GM12874 (cell line): ENCODE measurements around the gene CA12.

ENCODE experiments used
- TF ChIP-seq, protein P1 (sequence below): IDR thresholded peaks from 2 replicates; pipeline ENCODE4 v1.5.1; 2011; ENCODE audit warnings: low read depth, mild to moderate bottlenecking, control low read depth, low read length, moderate library complexity; ENCODE audit not compliant: insufficient read depth

Gene CA12

DNA sequence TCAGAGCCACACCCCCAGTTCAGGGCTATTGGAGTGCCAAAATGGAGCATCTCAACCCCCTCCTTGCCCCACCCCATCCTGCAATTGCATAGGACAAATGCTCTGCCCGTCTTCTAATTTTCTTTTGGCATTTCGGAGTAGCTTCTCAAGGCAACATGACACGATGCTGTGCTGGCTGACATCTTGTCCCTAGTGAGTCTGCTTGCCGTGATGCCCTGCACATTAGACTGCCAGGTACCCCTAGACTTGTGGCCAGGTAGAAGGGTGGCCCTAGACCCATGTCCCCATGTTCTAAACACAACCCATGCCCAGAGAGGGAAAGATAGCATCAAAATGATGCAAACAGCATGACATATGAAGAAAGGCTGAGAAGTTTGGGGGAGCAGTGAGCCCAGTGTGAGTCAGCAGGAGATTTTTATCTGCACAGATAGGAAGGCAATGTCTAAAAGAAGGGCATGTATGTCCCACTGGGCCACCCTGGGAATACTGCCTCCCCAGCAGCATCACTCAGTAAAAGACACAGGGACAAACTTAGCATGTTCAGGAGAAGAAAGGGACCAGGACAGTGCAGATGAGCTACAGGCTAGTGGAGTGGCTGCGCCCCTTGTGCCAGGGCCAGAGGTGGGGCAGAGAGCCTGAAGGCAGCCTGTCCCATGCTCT lies 36.8 kb downstream of the CA12 start:
- TF ChIP-seq, protein P1, sequence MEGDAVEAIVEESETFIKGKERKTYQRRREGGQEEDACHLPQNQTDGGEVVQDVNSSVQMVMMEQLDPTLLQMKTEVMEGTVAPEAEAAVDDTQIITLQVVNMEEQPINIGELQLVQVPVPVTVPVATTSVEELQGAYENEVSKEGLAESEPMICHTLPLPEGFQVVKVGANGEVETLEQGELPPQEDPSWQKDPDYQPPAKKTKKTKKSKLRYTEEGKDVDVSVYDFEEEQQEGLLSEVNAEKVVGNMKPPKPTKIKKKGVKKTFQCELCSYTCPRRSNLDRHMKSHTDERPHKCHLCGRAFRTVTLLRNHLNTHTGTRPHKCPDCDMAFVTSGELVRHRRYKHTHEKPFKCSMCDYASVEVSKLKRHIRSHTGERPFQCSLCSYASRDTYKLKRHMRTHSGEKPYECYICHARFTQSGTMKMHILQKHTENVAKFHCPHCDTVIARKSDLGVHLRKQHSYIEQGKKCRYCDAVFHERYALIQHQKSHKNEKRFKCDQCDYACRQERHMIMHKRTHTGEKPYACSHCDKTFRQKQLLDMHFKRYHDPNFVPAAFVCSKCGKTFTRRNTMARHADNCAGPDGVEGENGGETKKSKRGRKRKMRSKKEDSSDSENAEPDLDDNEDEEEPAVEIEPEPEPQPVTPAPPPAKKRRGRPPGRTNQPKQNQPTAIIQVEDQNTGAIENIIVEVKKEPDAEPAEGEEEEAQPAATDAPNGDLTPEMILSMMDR, result no peak

DNA sequence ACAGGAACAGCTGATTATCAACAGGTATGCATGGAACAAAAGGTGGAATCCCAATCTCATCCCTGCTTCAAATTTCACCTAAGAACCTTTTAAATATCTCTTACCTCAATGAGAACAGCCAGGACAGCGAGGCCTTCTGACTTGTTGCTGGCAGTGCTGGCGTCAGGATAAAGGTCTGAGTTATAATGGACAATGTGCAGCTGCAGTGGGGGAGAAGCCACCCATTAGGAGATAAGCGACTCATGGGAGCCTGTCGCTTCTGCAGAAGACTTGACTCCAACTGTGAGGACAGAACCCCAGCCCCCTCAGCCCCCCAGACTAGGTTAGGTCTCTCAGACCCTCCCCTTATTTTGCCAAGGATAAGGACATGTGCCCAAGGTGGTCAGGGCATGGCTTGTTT lies 39.7 kb downstream of the CA12 start:
- TF ChIP-seq, protein P1, result no peak

DNA sequence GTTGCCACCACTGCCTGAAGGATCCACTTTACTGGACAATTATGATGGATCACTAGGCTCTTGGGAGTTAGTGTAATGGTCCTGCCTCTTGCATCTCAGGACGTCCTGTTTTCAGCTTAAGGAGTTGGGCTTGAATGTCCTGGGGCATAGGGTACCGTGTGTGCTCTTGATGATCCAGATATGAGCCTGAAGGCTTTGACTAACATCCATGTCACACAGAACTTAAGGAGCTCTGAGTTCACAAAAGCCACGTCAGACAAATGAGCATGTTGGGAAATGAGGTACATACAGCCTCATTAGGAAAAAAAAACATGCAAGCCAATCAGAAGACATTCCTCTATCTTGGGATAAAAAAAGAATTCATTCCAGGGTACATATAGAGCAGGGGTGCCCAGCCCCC lies 40.8 kb downstream of the CA12 start:
- TF ChIP-seq, protein P1, result no peak

DNA sequence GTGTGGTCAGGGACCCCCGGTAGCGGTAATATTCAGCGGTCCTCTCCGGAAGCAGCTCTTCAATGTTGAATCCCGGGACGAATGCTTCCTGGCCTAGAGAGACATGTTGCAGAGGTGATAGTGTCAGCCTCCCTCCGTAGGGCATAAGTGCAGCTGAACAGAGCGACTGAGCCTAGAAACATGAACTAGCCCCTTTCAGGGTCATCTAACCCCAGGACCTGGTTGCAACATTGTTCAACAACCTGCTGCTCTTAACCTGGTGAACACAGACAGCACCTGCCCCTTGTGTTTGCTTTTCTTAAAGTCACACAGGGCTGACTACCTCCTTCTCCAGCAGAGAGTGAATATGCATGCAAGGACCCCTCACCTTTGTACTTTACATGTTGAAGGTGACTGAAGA lies 41.3 kb downstream of the CA12 start:
- TF ChIP-seq, protein P1, result no peak

DNA sequence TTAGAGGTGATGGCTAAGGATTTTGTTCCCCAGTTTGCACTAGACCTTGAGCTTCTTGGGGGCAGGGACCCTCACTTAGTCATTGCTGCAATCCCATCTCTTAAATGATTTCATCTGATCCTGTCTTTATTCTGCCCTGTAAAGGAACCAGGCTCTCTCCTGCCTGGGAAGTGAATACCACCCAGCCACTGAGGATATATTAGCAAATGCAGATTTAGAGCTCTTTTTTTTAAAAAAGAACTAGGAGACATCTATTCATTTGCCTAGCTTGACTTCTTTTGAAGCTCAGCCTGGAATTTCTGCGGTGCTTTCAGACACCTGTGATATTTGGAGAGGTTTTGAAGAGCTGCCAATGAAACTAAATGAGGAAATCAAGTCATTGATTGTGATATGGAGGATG lies 41.8 kb downstream of the CA12 start:
- TF ChIP-seq, protein P1, result no peak

DNA sequence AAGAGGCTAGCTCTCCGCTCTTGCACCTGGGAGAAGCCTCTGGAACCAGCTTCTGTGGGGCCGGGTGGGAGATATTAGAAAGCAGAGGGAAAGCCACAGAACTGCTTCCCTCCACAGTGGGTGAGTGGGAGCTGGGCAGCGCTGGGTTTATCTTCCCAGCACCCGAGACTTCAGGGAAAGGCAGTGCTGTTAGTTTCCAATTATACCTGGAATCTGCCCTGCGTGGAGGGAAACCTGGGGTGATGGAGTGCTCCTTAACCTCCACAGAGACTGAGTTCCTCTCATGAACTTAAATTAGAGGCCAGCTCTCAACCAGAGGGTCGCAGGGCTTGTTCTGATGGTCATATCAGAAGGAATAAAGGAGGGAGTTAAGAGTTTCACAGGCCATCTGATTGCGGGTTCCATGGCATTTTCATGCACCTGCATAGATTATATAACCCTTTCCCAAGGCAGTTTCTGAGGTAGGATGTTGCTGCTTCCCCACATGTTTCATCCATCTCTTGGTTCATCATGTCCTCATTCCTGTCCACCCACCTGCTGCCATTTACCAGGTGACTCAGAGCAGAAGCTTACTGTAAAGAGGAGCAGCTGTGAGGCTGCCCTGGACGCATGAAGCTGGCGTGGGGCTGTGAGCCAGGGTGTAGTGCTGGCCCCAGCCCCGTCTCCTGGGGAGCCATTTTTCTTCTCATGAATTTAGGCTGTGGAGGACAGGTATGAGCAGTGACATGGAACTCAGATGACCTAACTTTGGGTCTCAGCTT lies 42.5 kb downstream of the CA12 start:
- TF ChIP-seq, protein P1, result no peak

DNA sequence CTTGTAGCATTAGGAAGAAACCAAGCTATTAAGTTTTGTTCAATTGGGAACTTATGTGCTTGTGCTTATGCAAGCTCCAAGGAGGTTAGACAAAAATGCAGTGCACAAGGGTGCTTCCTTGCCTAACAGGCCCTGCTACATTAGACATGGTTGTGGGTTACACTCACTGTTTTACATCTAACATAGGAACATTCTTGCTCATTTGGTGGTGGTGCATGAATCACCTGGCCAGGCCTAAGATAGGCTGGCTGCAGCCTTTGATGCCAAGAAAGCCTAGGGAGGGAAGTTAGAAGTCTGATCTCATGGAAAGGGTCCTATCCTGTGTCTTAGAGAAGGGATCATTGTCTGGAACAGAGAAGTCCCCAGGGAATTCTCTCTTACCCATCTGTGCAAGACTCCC lies 43.5 kb downstream of the CA12 start:
- TF ChIP-seq, protein P1, result no peak
